ENCODE data around the gene RND1.

Gene RND1

GRCh38 chr12:48827513-48828096 is 38.1 kb downstream of the RND1 start:
- no peak for DNase-seq (ENCODE audit: low read depth in 2 of 2)

GRCh38 chr12:48827026-48827425 is 38.6 kb downstream of the RND1 start:
- no peak for DNase-seq (ENCODE audit: low read depth in 2 of 2)

GRCh38 chr12:48826209-48826855 is 39.3 kb downstream of the RND1 start:
- DNase-seq (ENCODE audit: low read depth in 2 of 2): no peak

GRCh38 chr12:48824905-48825304 is 40.8 kb downstream of the RND1 start:
- DNase-seq (ENCODE audit: low read depth in 2 of 2): no peak

- no peak for DNase-seq (ENCODE audit: low read depth in 2 of 2)
These were observed 41.6 kb downstream of the RND1 start for GRCh38 chr12:48824112-48824511.

GRCh38 chr12:48823281-48823680 is 42.4 kb downstream of the RND1 start:
- no peak for DNase-seq (ENCODE audit: low read depth in 2 of 2)

GRCh38 chr12:48822711-48823110 is 43.0 kb downstream of the RND1 start:
- no peak for DNase-seq (ENCODE audit: low read depth in 2 of 2)

- no peak for DNase-seq (ENCODE audit: low read depth in 2 of 2)
These were observed 43.5 kb downstream of the RND1 start for GRCh38 chr12:48822139-48822538.

- DNase-seq (ENCODE audit: low read depth in 2 of 2): no peak
These were observed 45.5 kb downstream of the RND1 start for GRCh38 chr12:48819986-48820725.

- DNase-seq (ENCODE audit: low read depth in 2 of 2): no peak
These were observed 46.7 kb downstream of the RND1 start for GRCh38 chr12:48818831-48819590.

- peak; percentile 50 to 57 for DNase-seq (ENCODE audit: low read depth in 2 of 2)
These were observed 47.5 kb downstream of the RND1 start, which contains the start of gene CACNB3 for GRCh38 chr12:48817873-48818830. Gene CACNB3, plus strand, starts transcription at chr12:48818496. Its CDS starts 434 bp downstream, at chr12:48818930.

- no peak for DNase-seq (ENCODE audit: low read depth in 2 of 2)
These were observed 49.4 kb downstream of the RND1 start for GRCh38 chr12:48816143-48816854.

- no peak for DNase-seq (ENCODE audit: low read depth in 2 of 2)
These were observed 50.3 kb downstream of the RND1 start for GRCh38 chr12:48815126-48816110.

GRCh38 chr12:48814262-48815125 is 51.2 kb downstream of the RND1 start:
- peak; percentile 51 to 56 for DNase-seq (ENCODE audit: low read depth in 2 of 2)

- no peak for DNase-seq (ENCODE audit: low read depth in 2 of 2)
These were observed 52.0 kb downstream of the RND1 start for GRCh38 chr12:48813465-48814261.

- no peak for DNase-seq (ENCODE audit: low read depth in 2 of 2)
These were observed 53.3 kb downstream of the RND1 start for GRCh38 chr12:48812389-48812788.

GRCh38 chr12:48811437-48812090 is 54.1 kb downstream of the RND1 start:
- no peak for DNase-seq (ENCODE audit: low read depth in 2 of 2)

Measured in stimulated activated CD8-positive, alpha-beta memory T cell treated with anti-CD3 and anti-CD28 coated beads, Interleukin-2, amount 100 ng/mL, for 1 hour (primary cell).